ENCODE data around the gene MIEF2.
"Not testable (repeated sequence)": the region's sequence is repeated elsewhere in the genome, so short reads cannot be mapped to it uniquely, and the experiment has no call there.

MIEF2 gene

DNA sequence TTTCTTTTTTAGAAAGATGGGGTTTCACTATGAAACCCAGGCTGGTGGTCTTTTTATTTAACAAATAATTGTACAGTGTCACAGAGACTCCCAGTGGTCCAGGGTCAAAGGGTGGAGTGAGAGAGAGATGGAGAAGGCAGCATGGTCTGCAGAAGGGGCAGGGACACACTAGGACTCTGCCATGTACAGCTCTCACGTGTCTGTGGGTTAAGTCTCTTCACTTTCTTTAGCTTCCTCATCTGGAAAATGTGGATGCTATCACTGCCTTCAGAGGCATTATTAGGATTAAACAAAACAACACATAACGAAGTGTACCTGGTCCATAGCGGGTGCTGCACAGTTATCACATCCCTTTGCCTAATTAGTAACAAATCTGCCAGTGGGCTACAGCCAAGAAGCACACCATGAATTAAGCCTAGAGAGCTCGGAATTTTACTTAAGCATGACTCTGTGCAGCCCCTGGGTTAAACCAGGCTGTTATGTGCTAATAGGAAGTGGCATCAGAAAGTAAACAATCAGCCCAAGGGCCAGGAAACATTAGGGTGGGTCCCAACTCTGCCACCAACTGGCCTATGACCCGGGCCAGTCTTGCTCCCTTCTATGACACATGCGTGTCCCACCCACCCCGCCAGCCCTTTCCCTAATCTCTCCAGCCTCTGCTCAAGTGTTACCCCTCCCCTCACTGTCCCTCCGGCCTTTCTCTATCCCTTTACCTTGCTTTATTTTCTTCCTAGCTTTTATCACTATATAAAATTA is 40.4 kb downstream of the MIEF2 start:
- DNase-seq = no peak

DNA sequence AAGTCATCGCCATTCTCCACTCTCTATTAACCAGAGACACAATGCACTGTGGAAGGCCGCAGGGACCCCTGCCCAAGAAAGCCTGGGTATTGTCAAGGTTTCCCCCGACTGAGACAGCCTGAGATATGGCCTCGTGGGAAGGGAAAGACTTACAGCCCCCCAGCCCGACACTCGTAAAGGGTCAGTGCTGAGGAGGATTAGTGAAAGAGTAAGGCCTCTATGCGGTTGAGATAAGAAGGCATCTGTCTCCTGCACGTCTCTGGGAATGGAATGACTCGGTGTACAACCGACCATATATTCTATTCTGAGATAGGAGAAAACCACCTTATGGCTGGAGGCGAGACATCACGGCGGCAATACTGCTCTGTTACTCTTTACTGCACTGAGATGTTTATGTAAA is 42.7 kb downstream of the MIEF2 start:
- not testable (repeated sequence) for DNase-seq

DNA sequence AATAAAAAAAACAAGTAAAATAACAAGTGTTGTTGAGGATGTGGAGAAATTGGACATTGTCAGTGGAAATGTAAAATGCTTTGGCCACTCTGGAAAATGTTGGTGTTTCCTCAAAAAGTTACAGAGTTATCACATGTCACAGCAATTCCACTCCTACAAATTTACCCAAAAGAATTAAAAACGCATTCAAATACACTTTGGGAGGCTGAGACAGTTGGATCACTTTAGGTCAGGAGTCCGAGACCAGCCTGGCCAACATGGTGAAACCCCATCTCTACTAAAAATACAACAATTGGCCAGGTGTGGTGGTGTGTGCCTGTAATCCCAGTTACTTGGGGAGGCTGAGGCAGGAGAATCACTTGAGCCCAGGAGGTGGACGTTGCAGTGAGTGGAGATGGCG is 48.7 kb downstream of the MIEF2 start:
- DNase-seq = no peak

DNA sequence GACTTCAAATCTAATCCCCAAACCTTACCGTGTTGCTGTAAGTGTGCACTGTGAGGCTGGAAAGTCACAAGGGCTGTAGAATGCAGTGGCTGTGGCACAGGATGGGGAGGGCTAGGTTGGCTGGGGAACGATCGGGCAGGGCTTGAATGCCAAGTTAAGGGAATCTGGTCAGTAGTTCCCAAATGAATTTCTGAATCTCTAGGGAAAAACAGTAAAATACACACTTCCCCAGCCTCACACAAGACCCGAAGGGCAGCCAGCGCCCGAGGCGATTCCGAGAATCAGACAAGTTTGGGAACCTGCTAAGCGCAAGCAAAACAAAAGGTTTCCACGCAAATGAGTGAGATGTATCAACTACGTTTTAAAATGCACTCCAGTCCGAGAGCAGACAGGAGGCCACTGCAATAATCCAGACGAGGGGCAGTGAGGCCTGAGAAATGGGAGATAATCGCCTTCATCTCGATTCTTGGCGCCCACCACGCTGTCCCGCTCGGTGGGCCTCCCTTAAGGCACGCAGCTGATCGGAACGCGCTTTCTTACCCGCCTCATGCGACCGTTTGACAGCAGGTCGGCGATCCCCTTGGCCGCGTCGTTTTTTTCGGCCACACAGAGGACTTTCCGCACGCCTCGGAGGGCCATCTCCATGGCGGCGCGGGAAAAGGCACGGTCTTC is 53.7 kb downstream of the MIEF2 start:
- peak in 1 of 3 experiments; percentile 39 for DNase-seq

DNA sequence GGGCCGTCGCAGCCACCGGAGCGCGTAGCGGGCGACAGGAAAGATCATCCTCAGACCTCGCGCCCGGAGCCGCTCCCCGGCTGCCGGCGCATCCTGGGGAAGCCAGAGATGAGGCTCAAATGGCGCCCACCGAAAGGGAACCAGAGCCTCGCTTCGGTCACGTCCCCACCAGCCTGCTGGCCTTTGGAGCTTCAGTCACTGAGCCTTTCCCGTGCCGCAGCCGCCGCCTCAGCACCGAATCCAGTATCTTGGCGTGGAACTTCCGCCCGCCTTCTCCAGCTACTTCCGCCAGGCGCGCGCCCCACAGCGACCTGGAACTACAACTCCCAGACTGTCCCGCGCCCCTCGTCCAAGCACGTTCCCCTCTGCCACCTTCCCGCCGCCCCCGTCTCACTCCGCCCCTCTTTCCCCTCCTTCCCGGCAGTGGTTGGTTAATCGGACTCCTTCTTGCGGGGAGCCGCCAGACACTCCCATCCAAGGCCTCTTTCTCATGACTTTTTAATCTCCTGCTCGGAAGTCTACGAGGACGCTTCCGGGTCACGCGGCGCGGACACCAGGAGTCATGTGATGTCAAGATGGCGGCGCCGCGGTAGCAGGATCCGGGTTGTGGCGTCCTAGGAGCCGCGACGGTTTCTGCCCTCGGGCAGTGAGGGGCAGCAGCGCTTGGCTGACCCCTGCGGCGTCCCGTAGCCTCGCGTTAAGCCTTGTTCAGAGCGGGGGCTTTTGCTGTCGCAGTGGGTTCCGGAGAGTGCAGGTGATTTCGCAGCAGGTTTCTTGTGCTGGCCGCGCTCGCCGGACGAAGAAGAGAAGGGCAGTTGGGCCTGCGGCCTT is 54.5 kb downstream of the MIEF2 start, which contains the start of the genes SMCR8 and TOP3A:
TSS of gene SMCR8 (plus strand) at position 563 of the 831 bp plus-strand sequence. CDS start 497 bp downstream, outside the sequence.
TSS of gene TOP3A (minus strand) at position 264 of the 831 bp plus-strand sequence. CDS start at position 48, 216 bp downstream.
- DNase-seq = peak; percentile 93 to 96 (median 94)

DNA sequence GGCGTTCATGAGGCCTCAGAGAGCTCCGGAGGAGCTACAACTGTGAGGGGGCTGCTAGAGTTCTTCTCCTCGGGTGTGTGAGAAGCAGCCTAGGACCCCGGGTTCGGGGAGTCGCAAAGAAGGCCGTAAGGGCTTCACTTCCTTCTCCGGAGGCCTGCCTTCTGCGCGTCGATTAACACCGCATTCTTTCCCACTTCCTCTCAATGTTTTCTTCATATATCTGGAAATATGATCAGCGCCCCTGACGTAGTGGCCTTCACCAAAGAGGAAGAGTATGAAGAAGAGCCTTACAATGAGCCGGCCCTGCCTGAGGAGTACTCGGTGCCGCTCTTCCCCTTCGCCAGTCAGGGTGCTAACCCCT is 55.1 kb downstream of the MIEF2 start:
- no peak for DNase-seq

DNA sequence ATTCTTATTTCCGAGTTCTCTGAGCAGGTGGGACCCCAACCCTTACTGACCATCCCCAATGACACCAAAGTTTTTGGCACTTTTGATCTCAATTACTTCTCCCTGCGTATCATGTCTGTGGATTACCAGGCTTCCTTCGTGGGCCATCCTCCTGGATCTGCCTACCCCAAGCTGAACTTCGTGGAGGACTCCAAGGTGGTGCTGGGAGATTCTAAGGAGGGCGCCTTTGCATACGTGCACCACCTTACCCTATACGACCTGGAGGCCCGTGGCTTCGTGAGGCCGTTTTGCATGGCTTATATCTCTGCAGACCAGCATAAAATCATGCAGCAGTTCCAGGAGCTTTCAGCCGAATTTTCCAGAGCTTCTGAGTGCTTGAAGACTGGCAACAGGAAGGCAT is 55.5 kb downstream of the MIEF2 start:
- no peak for DNase-seq

Measured in NCI-H1417 (cell line).